Hepatocyte (in vitro differentiated cells): ENCODE data around the gene ADAM15. TPM values are rescaled to one million over a fixed set of nuclear protein-coding genes. Genes with fewer than 3 reads are reported as not detected.

Experiments used
- DNase-seq: peaks from one replicate; pipeline ENCODE4 v3.0.0-alpha.2; 2016; ENCODE audit warnings: low spot score
- H2AFZ ChIP-seq: fragments of 200-600 bp; sonication (generic); 2 replicates; pipeline ENCODE4 v1.6.0; 2016; ENCODE audit warnings: antibody characterized with exemption, mild to moderate bottlenecking
- H3K27ac ChIP-seq: fragments of 200-600 bp; sonication (generic); 2 replicates; pipeline ENCODE4 v1.5.1; 2016; ENCODE audit warnings: mild to moderate bottlenecking
- H3K27me3 ChIP-seq: fragments of 200-600 bp; sonication (generic); 2 replicates; pipeline ENCODE4 v1.6.1; 2016
- H3K36me3 ChIP-seq: fragments of 200-600 bp; sonication (generic); replicated peaks from 2 replicates; pipeline ENCODE4 v1.5.1; 2016; ENCODE audit warnings: low read depth; ENCODE audit not compliant: insufficient read depth
- H3K4me1 ChIP-seq: fragments of 200-600 bp; sonication (generic); 2 replicates; pipeline ENCODE4 v1.5.1; 2016; ENCODE audit warnings: mild to moderate bottlenecking, moderate library complexity; ENCODE audit not compliant: insufficient read depth
- H3K4me2 ChIP-seq: fragments of 200-600 bp; sonication (generic); 2 replicates; pipeline ENCODE4 v1.6.0; 2016
- H3K4me3 ChIP-seq: fragments of 200-600 bp; sonication (generic); 2 replicates; pipeline ENCODE4 v1.5.1; 2016; ENCODE audit warnings: mild to moderate bottlenecking
- H3K79me2 ChIP-seq: fragments of 200-600 bp; sonication (generic); 2 replicates; pipeline ENCODE4 v1.6.0; 2017; ENCODE audit warnings: mild to moderate bottlenecking
- H3K9me2 ChIP-seq: fragments of 200-600 bp; sonication (generic); replicated peaks from 2 replicates; pipeline ENCODE4 v1.6.0; 2017; ENCODE audit warnings: mild to moderate bottlenecking; ENCODE audit not compliant: insufficient read depth
- H3K9me3 ChIP-seq: fragments of 200-600 bp; sonication (generic); 2 replicates; pipeline ENCODE4 v1.5.1; 2016; ENCODE audit warnings: low read depth, mild to moderate bottlenecking
- H4K20me1 ChIP-seq: fragments of 200-600 bp; sonication (generic); 2 replicates; pipeline ENCODE4 v1.6.0; 2016; ENCODE audit warnings: mild to moderate bottlenecking; ENCODE audit not compliant: insufficient read depth, poor library complexity, severe bottlenecking
- CTCF ChIP-seq: fragments of 200-600 bp; sonication (generic); IDR thresholded peaks from 2 replicates; pipeline ENCODE4 v1.5.1; 2016; ENCODE audit warnings: antibody characterized with exemption, mild to moderate bottlenecking; ENCODE audit not compliant: poor library complexity
- EZH2 ChIP-seq: fragments of 200-600 bp; sonication (generic); IDR thresholded peaks from 2 replicates; pipeline ENCODE4 v1.6.1; 2016; ENCODE audit warnings: antibody characterized with exemption, mild to moderate bottlenecking, borderline replicate concordance
- EZH2phosphoT487 ChIP-seq: fragments of 200-600 bp; sonication (generic); IDR thresholded peaks from one replicate; pipeline ENCODE4 v1.6.1; 2018; ENCODE audit warnings: antibody characterized with exemption, mild to moderate bottlenecking, low read depth, moderate library complexity; ENCODE audit not compliant: unreplicated experiment, severe bottlenecking
- WGBS: methylation state at CpG from one replicate; pipeline ENCODE4 v1.1.6; 2016; ENCODE audit warnings: low lambda C conversion rate; ENCODE audit errors: missing lambda C conversion rate; 5-methylcytosine and 5-hydroxymethylcytosine counted together
- polyA plus RNA-seq: library from polyadenylated mRNA; unstranded; fragments of >200 nt; fragmentation: Nextera tagmentation; extraction: Ambion mirVana; gene quantifications from 2 replicates; pipeline ENCODE4 v1.2.1, GENCODE V29; 2016
- total RNA-seq: library from RNA; depleted of rRNA; stranded (reverse); fragments of >200 nt; gene quantifications from 2 replicates; pipeline ENCODE4 v1.2.3, GENCODE V29; 2014

ADAM15 gene
- total and polyA plus RNA-seq, 2 experiments from 2014 or later: 55.7 to 108 TPM

DNA sequence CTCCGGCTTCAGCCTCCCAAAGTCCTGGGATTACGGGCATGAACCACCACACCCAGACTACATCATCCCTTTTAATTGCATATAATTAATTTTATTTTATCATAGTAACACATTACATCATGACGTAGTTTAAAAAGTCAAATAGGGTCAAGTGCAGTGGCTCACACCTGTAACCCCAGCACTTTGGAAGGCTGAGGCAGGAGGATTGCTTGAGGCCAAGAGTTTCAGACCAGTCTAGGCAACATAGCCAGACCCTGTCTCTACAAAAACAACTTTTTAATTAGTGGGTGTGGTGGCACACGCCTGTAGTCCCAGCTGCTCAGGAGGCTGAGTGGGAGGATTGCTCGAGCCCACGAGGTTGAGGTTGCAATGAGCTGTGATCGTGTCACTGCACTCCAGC lies 48.2 kb downstream of the ADAM15 start:
- WGBS: 86% methylated on average over 7 of the region's 7 CpGs
- Histone ChIP-seq H3K4me3 (no peak overlapping the region), H3K9me2 (no peaks in the 10 kb centered on the region), H3K4me2 (no peak overlapping the region), H2AFZ (no peak overlapping the region), H3K79me2 (no peaks in the 10 kb centered on the region), H3K27ac (no peak overlapping the region), H4K20me1 (no peaks in the 10 kb centered on the region), H3K4me1 (peaks cover 2% of the 10 kb centered on the region), H3K36me3 (no peaks in the 10 kb centered on the region), H3K9me3 (no peaks in the 10 kb centered on the region), H3K27me3 (no peaks in the 10 kb centered on the region)
- no peak for DNase-seq
- TF ChIP-seq CTCF (no peak), EZH2 (no peak), EZH2phosphoT487 (no peak)

DNA sequence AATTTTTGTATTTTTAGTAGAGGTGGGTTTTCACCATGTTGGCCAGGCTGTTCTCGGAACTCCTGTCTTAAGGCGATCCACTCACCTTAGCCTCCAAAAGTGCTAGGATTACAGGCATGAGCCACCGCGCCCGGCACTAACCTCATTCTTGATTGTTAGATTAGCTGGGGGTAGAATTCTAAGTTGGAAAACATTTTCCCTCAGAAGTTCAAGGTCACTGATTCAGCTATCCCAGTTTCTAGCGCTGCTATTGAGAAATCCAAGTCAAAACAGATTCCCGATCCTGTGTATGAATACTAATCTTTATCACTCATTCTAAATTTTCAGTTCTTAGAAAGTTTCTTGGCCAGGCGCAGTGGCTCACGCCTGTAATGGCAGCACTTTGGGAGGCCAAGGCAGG lies 52.2 kb downstream of the ADAM15 start:
- H3K4me2 ChIP-seq: no peak overlapping the region

DNA sequence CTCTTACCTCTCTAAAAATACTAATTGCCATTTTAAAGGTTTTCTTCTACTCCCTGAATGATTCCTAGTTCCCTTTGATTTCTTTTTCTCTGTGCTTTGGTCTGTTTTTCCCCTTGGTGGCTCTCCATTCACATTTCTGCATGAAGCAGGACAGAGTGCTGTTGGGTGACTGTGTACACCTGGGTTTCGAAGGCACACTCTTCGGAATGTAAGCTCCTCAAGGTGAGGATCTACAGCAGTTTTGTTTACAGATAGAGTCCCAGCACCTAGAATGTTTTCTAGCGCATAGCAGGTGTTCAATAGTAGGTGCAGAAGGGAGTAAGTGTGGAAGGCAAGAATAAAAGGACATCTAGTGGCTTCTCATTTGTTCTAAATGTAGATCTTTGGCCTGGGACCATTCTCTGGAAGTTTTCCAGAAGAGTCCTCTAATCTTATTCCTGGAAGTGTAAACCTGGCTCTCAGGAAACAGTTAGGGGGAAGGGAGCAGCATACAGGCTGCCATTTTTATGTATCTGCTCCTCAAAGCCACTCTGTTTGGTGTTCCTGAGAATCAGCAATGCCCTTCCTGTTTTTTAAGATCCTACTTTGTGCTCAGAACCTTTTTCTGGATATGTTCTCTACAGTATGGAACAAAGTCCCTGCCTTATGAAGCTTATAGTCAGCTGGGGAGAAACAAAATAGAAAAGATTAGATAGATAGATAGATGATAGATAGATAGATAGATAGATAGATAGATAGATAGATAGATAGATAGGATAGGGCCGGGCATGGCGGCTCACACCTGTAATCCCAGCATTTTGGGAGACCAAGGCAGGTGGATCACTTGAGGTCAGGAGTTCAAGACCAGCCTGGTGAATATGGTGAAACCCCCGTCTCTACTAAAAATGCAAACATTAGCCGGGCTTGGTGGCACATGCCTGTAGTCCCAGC lies 53.8 kb downstream of the ADAM15 start:
- Histone ChIP-seq H3K4me3 (no peak overlapping the region), H4K20me1 (no peaks in the 10 kb centered on the region), H3K9me3 (no peaks in the 10 kb centered on the region), H3K4me2 (no peak overlapping the region), H2AFZ (no peak overlapping the region), H3K79me2 (no peaks in the 10 kb centered on the region), H3K9me2 (no peaks in the 10 kb centered on the region), H3K36me3 (no peaks in the 10 kb centered on the region), H3K27me3 (no peaks in the 10 kb centered on the region), H3K27ac (peak overlapping the region; percentile 91), H3K4me1 (peaks cover 17% of the 10 kb centered on the region)
- no peak for DNase-seq
- TF ChIP-seq CTCF (no peak), EZH2 (no peak), EZH2phosphoT487 (no peak)
- WGBS: 88% methylated on average over 7 of the region's 7 CpGs

More for the DNA sequence above, 52.2 kb downstream of the ADAM15 start:
- Histone ChIP-seq H3K79me2 (no peaks in the 10 kb centered on the region), H3K9me3 (no peaks in the 10 kb centered on the region), H3K27me3 (no peaks in the 10 kb centered on the region), H3K36me3 (no peaks in the 10 kb centered on the region), H2AFZ (no peak overlapping the region), H3K27ac (no peak overlapping the region), H3K4me3 (no peak overlapping the region), H3K9me2 (no peaks in the 10 kb centered on the region), H3K4me1 (peaks cover 15% of the 10 kb centered on the region), H4K20me1 (no peaks in the 10 kb centered on the region)
- TF ChIP-seq EZH2phosphoT487: no peak
- TF ChIP-seq EZH2: no peak
- no peak for TF ChIP-seq CTCF
- no peak for DNase-seq
- 91% methylated on average over 9 of the region's 9 CpGs for WGBS
